Measurements from ENCODE around the gene SPATS2L.

Gene SPATS2L

GRCh38 chr2:200443916-200444315 is 137.4 kb downstream of the SPATS2L start:
- Histone ChIP-seq H2AFZ (ENCODE audit: low read length) (no peak overlapping the region), H3K4me3 (ENCODE audit: low read length, poor library complexity, severe bottlenecking) (no peak overlapping the region), H3K4me2 (ENCODE audit: low read depth, low read length, poor library complexity, severe bottlenecking) (no peak overlapping the region), H3K36me3 (ENCODE audit: insufficient read depth, low read length) (no peaks in the 10 kb centered on the region), H4K20me1 (ENCODE audit: insufficient read depth, low read length, poor library complexity, severe bottlenecking) (no peaks in the 10 kb centered on the region), H3K9ac (ENCODE audit: low read depth, low read length, poor library complexity, severe bottlenecking) (no peak overlapping the region), H3K27me3 (ENCODE audit: insufficient read depth, low read length, poor library complexity, severe bottlenecking) (peaks cover 1% of the 10 kb centered on the region), H3F3A (ENCODE audit: low read depth) (no peaks in the 10 kb centered on the region), H3K9me3 (ENCODE audit: insufficient read depth, low read depth, low read length) (no peaks in the 10 kb centered on the region), H3K79me2 (ENCODE audit: insufficient read depth, low read length) (no peaks in the 10 kb centered on the region), H3K4me1 (ENCODE audit: insufficient read depth, low read length, poor library complexity, severe bottlenecking) (no peaks in the 10 kb centered on the region), H3K9me2 (replicated peaks; ENCODE audit: low read depth, low read length) (no peaks in the 10 kb centered on the region)
- no peak for TF ChIP-seq EZH2phosphoT487 (IDR thresholded peaks at IDR 0.05; ENCODE audit: borderline replicate concordance)
- TF ChIP-seq CTCF (conservative IDR thresholded peaks at IDR 0.05; ENCODE audit: low read length) = no peak

GRCh38 chr2:200444530-200444929 is 138.0 kb downstream of the SPATS2L start:
- H3K9me2 ChIP-seq (replicated peaks; ENCODE audit: low read depth, low read length) = no peaks in the 10 kb centered on the region
- no peaks in the 10 kb centered on the region for H3K9me3 ChIP-seq (ENCODE audit: insufficient read depth, low read depth, low read length)
- TF ChIP-seq EZH2phosphoT487 (IDR thresholded peaks at IDR 0.05; ENCODE audit: borderline replicate concordance) (no peak), CTCF (conservative IDR thresholded peaks at IDR 0.05; ENCODE audit: low read length) (no peak)
- H3K27me3 ChIP-seq (ENCODE audit: insufficient read depth, low read length, poor library complexity, severe bottlenecking) = peaks cover 3% of the 10 kb centered on the region
- H3K4me1 ChIP-seq (ENCODE audit: insufficient read depth, low read length, poor library complexity, severe bottlenecking) = no peaks in the 10 kb centered on the region
- H2AFZ ChIP-seq (ENCODE audit: low read length) = no peak overlapping the region
- H3K79me2 ChIP-seq (ENCODE audit: insufficient read depth, low read length) = no peaks in the 10 kb centered on the region
- H3K36me3 ChIP-seq (ENCODE audit: insufficient read depth, low read length) = no peaks in the 10 kb centered on the region
- no peak overlapping the region for H3K4me3 ChIP-seq (ENCODE audit: low read length, poor library complexity, severe bottlenecking)
- H3F3A ChIP-seq (ENCODE audit: low read depth) = no peaks in the 10 kb centered on the region
- no peak overlapping the region for H3K9ac ChIP-seq (ENCODE audit: low read depth, low read length, poor library complexity, severe bottlenecking)
- H3K4me2 ChIP-seq (ENCODE audit: low read depth, low read length, poor library complexity, severe bottlenecking) = no peak overlapping the region
- H4K20me1 ChIP-seq (ENCODE audit: insufficient read depth, low read length, poor library complexity, severe bottlenecking) = no peaks in the 10 kb centered on the region

- H3K4me1 ChIP-seq (ENCODE audit: insufficient read depth, low read length, poor library complexity, severe bottlenecking) = no peaks in the 10 kb centered on the region
- H3K27me3 ChIP-seq (ENCODE audit: insufficient read depth, low read length, poor library complexity, severe bottlenecking) = peaks cover 3% of the 10 kb centered on the region
- H3F3A ChIP-seq (ENCODE audit: low read depth) = no peaks in the 10 kb centered on the region
- peak; percentile 27; the same call in 1 of the 2 replicates for TF ChIP-seq CTCF (conservative IDR thresholded peaks at IDR 0.05; ENCODE audit: low read length)
- TF ChIP-seq EZH2phosphoT487 (IDR thresholded peaks at IDR 0.05; ENCODE audit: borderline replicate concordance) = no peak
- no peak overlapping the region for H2AFZ ChIP-seq (ENCODE audit: low read length)
- no peak overlapping the region for H3K9ac ChIP-seq (ENCODE audit: low read depth, low read length, poor library complexity, severe bottlenecking)
- H3K79me2 ChIP-seq (ENCODE audit: insufficient read depth, low read length) = no peaks in the 10 kb centered on the region
- H3K4me3 ChIP-seq (ENCODE audit: low read length, poor library complexity, severe bottlenecking) = no peak overlapping the region
- H3K9me2 ChIP-seq (replicated peaks; ENCODE audit: low read depth, low read length) = no peaks in the 10 kb centered on the region
- no peaks in the 10 kb centered on the region for H3K36me3 ChIP-seq (ENCODE audit: insufficient read depth, low read length)
- no peaks in the 10 kb centered on the region for H4K20me1 ChIP-seq (ENCODE audit: insufficient read depth, low read length, poor library complexity, severe bottlenecking)
- H3K9me3 ChIP-seq (ENCODE audit: insufficient read depth, low read depth, low read length) = no peaks in the 10 kb centered on the region
- no peak overlapping the region for H3K4me2 ChIP-seq (ENCODE audit: low read depth, low read length, poor library complexity, severe bottlenecking)
Observed at GRCh38 chr2:200445284-200445683, 138.8 kb downstream of the SPATS2L start.

All from Loucy (cell line).